Measurements from ENCODE around the gene ZDHHC20.

ZDHHC20 gene

GRCh38 chr13:21365574-21365973 is 93.5 kb downstream of the ZDHHC20 start:
- Histone ChIP-seq H3K9me3 (ENCODE audit: control insufficient read depth, low read length) (no peaks in the 10 kb centered on the region), H3K4me1 (ENCODE audit: control insufficient read depth, insufficient read depth, low read length, poor library complexity, severe bottlenecking) (no peaks in the 10 kb centered on the region), H3K36me3 (ENCODE audit: control insufficient read depth, insufficient read depth, low read length) (no peaks in the 10 kb centered on the region), H3K4me3 (ENCODE audit: insufficient read depth, low read depth, low read length, poor library complexity, severe bottlenecking) (no peak overlapping the region), H3K27ac (ENCODE audit: insufficient read depth, low read length, poor library complexity, severe bottlenecking) (no peak overlapping the region), H3K27me3 (replicated peaks; ENCODE audit: control insufficient read depth, insufficient read depth, low read length, poor library complexity, severe bottlenecking) (no peaks in the 10 kb centered on the region)
- DNase-seq = no peak

DNA sequence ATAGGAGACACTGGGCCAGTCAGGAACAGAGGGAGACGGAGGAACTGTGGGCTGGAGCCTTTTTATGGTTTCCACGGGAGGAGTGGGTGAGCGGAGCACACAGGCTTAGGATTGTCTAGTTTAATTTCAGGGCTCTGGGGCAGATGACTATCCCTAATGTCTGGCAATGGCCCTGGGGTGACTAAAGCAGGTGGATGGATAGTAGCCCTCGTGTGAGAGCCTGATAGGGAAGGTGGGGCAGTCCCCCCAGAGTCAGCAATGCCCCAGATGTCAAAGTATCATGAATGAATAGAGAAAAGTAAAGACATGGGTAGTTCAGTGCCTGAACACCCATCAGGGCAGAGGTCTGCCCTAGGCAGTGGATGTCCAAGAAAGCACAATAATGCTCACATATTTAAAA is 94.2 kb downstream of the ZDHHC20 start:
- no peak overlapping the region for H3K27ac ChIP-seq (ENCODE audit: insufficient read depth, low read length, poor library complexity, severe bottlenecking)
- no peak overlapping the region for H3K4me3 ChIP-seq (ENCODE audit: insufficient read depth, low read depth, low read length, poor library complexity, severe bottlenecking)
- H3K36me3 ChIP-seq (ENCODE audit: control insufficient read depth, insufficient read depth, low read length) = no peaks in the 10 kb centered on the region
- DNase-seq = no peak
- H3K4me1 ChIP-seq (ENCODE audit: control insufficient read depth, insufficient read depth, low read length, poor library complexity, severe bottlenecking) = no peaks in the 10 kb centered on the region
- no peaks in the 10 kb centered on the region for H3K9me3 ChIP-seq (ENCODE audit: control insufficient read depth, low read length)
- H3K27me3 ChIP-seq (replicated peaks; ENCODE audit: control insufficient read depth, insufficient read depth, low read length, poor library complexity, severe bottlenecking) = no peaks in the 10 kb centered on the region

DNA sequence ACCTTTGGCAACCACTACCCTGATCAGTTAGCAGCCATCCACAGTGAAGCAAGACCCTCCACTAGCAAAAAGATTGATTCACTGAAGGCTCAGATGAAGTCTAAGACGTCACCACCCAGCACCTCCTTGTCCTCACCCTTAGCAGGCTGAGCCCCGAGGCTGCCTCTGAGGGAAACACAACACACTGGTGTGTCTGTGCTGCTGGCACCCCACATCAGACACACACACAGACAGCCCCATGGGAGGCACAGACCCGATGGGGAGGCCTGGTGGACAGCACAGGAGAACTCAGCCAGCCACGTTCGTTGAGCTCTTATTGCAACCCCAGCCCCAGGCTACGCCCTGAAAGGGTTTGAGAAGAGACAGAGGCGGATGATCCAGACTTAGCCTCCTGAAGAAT is 94.7 kb downstream of the ZDHHC20 start:
- H3K27ac ChIP-seq (ENCODE audit: insufficient read depth, low read length, poor library complexity, severe bottlenecking) = no peak overlapping the region
- H3K36me3 ChIP-seq (ENCODE audit: control insufficient read depth, insufficient read depth, low read length) = no peaks in the 10 kb centered on the region
- H3K4me3 ChIP-seq (ENCODE audit: insufficient read depth, low read depth, low read length, poor library complexity, severe bottlenecking) = no peak overlapping the region
- H3K4me1 ChIP-seq (ENCODE audit: control insufficient read depth, insufficient read depth, low read length, poor library complexity, severe bottlenecking) = no peaks in the 10 kb centered on the region
- H3K9me3 ChIP-seq (ENCODE audit: control insufficient read depth, low read length) = no peaks in the 10 kb centered on the region
- no peaks in the 10 kb centered on the region for H3K27me3 ChIP-seq (replicated peaks; ENCODE audit: control insufficient read depth, insufficient read depth, low read length, poor library complexity, severe bottlenecking)
- DNase-seq = no peak

DNA sequence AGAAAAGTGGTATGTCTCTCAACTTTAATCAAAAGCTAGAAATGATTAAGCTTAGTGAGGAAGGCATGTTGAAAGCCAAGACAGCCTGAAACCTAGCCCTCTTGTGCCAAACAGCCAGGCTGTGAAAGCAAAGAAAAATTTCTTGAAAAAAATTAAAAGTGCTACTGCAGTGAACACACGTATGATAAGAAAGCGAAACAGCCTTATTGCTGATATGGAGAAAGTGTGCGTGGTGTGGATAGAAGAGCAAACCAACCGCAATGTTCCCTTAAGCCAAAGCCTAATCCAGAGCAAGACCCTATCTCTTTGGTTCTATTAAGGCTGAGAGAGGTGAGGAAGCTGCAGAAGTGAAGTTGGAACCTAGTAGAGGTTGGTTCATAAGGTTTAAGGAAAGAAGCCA is 96.4 kb downstream of the ZDHHC20 start:
- Histone ChIP-seq H3K36me3 (ENCODE audit: control insufficient read depth, insufficient read depth, low read length) (no peaks in the 10 kb centered on the region), H3K4me1 (ENCODE audit: control insufficient read depth, insufficient read depth, low read length, poor library complexity, severe bottlenecking) (no peaks in the 10 kb centered on the region), H3K27ac (ENCODE audit: insufficient read depth, low read length, poor library complexity, severe bottlenecking) (no peak overlapping the region), H3K4me3 (ENCODE audit: insufficient read depth, low read depth, low read length, poor library complexity, severe bottlenecking) (no peak overlapping the region), H3K27me3 (replicated peaks; ENCODE audit: control insufficient read depth, insufficient read depth, low read length, poor library complexity, severe bottlenecking) (no peaks in the 10 kb centered on the region), H3K9me3 (ENCODE audit: control insufficient read depth, low read length) (no peaks in the 10 kb centered on the region)
- no peak for DNase-seq

GRCh38 chr13:21361706-21362105 is 97.4 kb downstream of the ZDHHC20 start:
- no peaks in the 10 kb centered on the region for H3K36me3 ChIP-seq (ENCODE audit: control insufficient read depth, insufficient read depth, low read length)
- H3K4me3 ChIP-seq (ENCODE audit: insufficient read depth, low read depth, low read length, poor library complexity, severe bottlenecking) = no peak overlapping the region
- no peaks in the 10 kb centered on the region for H3K9me3 ChIP-seq (ENCODE audit: control insufficient read depth, low read length)
- no peak overlapping the region for H3K27ac ChIP-seq (ENCODE audit: insufficient read depth, low read length, poor library complexity, severe bottlenecking)
- H3K4me1 ChIP-seq (ENCODE audit: control insufficient read depth, insufficient read depth, low read length, poor library complexity, severe bottlenecking) = no peaks in the 10 kb centered on the region
- no peaks in the 10 kb centered on the region for H3K27me3 ChIP-seq (replicated peaks; ENCODE audit: control insufficient read depth, insufficient read depth, low read length, poor library complexity, severe bottlenecking)
- DNase-seq = no peak

DNA sequence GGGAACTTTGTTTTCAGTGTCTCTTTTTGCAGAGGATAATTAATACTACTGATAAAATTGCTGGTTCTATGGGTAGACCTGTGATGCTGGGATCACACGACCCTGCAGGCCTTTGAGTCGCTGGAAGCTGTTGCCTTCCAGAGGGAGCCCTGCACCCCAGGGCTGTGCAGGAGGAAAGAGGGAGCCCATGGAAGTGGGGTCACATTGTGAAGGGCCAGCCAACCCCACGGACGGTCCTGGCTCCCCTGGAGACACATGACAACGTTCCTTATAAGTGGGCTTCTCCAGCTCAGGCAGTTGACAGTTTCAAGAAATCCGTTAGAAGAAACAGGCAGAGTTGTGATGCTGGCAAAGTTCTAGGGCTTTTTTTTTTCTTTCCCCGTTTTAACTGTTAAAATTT is 98.0 kb downstream of the ZDHHC20 start:
- H3K27ac ChIP-seq (ENCODE audit: insufficient read depth, low read length, poor library complexity, severe bottlenecking) = no peak overlapping the region
- no peaks in the 10 kb centered on the region for H3K9me3 ChIP-seq (ENCODE audit: control insufficient read depth, low read length)
- H3K4me1 ChIP-seq (ENCODE audit: control insufficient read depth, insufficient read depth, low read length, poor library complexity, severe bottlenecking) = no peaks in the 10 kb centered on the region
- H3K27me3 ChIP-seq (replicated peaks; ENCODE audit: control insufficient read depth, insufficient read depth, low read length, poor library complexity, severe bottlenecking) = no peaks in the 10 kb centered on the region
- DNase-seq = no peak
- H3K4me3 ChIP-seq (ENCODE audit: insufficient read depth, low read depth, low read length, poor library complexity, severe bottlenecking) = no peak overlapping the region
- H3K36me3 ChIP-seq (ENCODE audit: control insufficient read depth, insufficient read depth, low read length) = no peaks in the 10 kb centered on the region

GRCh38 chr13:21360463-21360862 is 98.6 kb downstream of the ZDHHC20 start:
- Histone ChIP-seq H3K27ac (ENCODE audit: insufficient read depth, low read length, poor library complexity, severe bottlenecking) (no peak overlapping the region), H3K36me3 (ENCODE audit: control insufficient read depth, insufficient read depth, low read length) (no peaks in the 10 kb centered on the region), H3K4me1 (ENCODE audit: control insufficient read depth, insufficient read depth, low read length, poor library complexity, severe bottlenecking) (no peaks in the 10 kb centered on the region), H3K4me3 (ENCODE audit: insufficient read depth, low read depth, low read length, poor library complexity, severe bottlenecking) (no peak overlapping the region), H3K27me3 (replicated peaks; ENCODE audit: control insufficient read depth, insufficient read depth, low read length, poor library complexity, severe bottlenecking) (no peaks in the 10 kb centered on the region), H3K9me3 (ENCODE audit: control insufficient read depth, low read length) (no peaks in the 10 kb centered on the region)
- DNase-seq = no peak

GRCh38 chr13:21359855-21360254 is 99.2 kb downstream of the ZDHHC20 start:
- H3K27me3 ChIP-seq (replicated peaks; ENCODE audit: control insufficient read depth, insufficient read depth, low read length, poor library complexity, severe bottlenecking) = no peaks in the 10 kb centered on the region
- no peak overlapping the region for H3K27ac ChIP-seq (ENCODE audit: insufficient read depth, low read length, poor library complexity, severe bottlenecking)
- no peak for DNase-seq

DNA sequence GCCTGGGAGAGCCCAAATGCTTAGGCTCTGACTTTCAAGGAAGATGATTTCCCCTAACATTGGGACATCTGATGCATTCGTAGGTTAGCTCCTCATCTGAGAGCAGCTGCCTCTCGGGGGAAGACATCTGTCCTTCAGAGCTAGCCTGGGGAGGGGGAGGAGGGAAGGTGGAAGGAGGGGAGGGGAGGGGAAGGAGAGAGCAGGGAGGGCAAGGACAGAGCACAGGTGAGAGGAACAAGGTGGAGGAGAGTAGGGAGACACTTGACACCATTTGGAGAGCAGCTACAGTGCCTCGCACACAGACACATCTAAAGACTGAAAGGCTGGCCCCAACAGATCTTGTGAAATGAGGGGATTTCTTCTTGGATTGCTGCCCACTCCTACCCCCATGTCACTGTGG is 103.8 kb downstream of the ZDHHC20 start:
- DNase-seq = no peak
- Histone ChIP-seq H3K27me3 (replicated peaks; ENCODE audit: control insufficient read depth, insufficient read depth, low read length, poor library complexity, severe bottlenecking) (no peaks in the 10 kb centered on the region), H3K4me1 (ENCODE audit: control insufficient read depth, insufficient read depth, low read length, poor library complexity, severe bottlenecking) (no peaks in the 10 kb centered on the region), H3K27ac (ENCODE audit: insufficient read depth, low read length, poor library complexity, severe bottlenecking) (no peak overlapping the region), H3K9me3 (ENCODE audit: control insufficient read depth, low read length) (no peaks in the 10 kb centered on the region), H3K4me3 (ENCODE audit: insufficient read depth, low read depth, low read length, poor library complexity, severe bottlenecking) (no peak overlapping the region), H3K36me3 (ENCODE audit: control insufficient read depth, insufficient read depth, low read length) (no peaks in the 10 kb centered on the region)

More at GRCh38 chr13:21359855-21360254, 99.2 kb downstream of the ZDHHC20 start:
- Histone ChIP-seq H3K4me3 (ENCODE audit: insufficient read depth, low read depth, low read length, poor library complexity, severe bottlenecking) (no peak overlapping the region), H3K9me3 (ENCODE audit: control insufficient read depth, low read length) (no peaks in the 10 kb centered on the region), H3K36me3 (ENCODE audit: control insufficient read depth, insufficient read depth, low read length) (no peaks in the 10 kb centered on the region), H3K4me1 (ENCODE audit: control insufficient read depth, insufficient read depth, low read length, poor library complexity, severe bottlenecking) (no peaks in the 10 kb centered on the region)

DNA sequence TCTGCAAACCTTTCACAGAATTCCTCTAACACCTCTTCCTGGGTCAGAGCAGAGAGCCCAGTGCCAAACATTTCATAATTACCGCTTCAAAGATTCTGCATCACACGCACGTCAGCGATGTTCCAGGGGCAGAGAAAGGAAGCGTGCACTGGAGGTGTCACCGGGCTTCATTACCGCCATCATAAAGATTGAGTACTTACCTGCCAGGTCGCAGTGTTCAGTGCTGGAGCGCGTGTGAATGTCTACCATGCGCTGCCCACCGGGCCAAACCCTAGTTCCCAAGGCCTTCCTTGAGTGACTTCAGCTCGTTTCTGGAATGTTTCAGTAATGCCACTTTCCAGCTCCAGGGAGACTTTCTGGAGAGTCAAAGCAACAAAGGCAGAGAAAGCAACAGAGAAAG is 104.4 kb downstream of the ZDHHC20 start:
- Histone ChIP-seq H3K4me3 (ENCODE audit: insufficient read depth, low read depth, low read length, poor library complexity, severe bottlenecking) (no peak overlapping the region), H3K36me3 (ENCODE audit: control insufficient read depth, insufficient read depth, low read length) (no peaks in the 10 kb centered on the region), H3K27ac (ENCODE audit: insufficient read depth, low read length, poor library complexity, severe bottlenecking) (no peak overlapping the region), H3K4me1 (ENCODE audit: control insufficient read depth, insufficient read depth, low read length, poor library complexity, severe bottlenecking) (no peaks in the 10 kb centered on the region), H3K27me3 (replicated peaks; ENCODE audit: control insufficient read depth, insufficient read depth, low read length, poor library complexity, severe bottlenecking) (no peaks in the 10 kb centered on the region), H3K9me3 (ENCODE audit: control insufficient read depth, low read length) (no peaks in the 10 kb centered on the region)
- DNase-seq = no peak

Data from effector memory CD4-positive, alpha-beta T cell (primary cell).